DND-41 (cell line): Measurements from ENCODE around the gene OPN5.

Source experiments
- EZH2 ChIP-seq: IDR thresholded peaks from 3 replicates; pipeline ENCODE4 v1.6.1; 2012; ENCODE audit warnings: borderline replicate concordance, low read depth, mild to moderate bottlenecking, moderate library complexity, low read length, inconsistent platforms; ENCODE audit not compliant: severe bottlenecking
- TF ChIP-seq, protein P1 (sequence below): IDR thresholded peaks from 2 replicates; pipeline ENCODE4 v1.5.1; 2012; ENCODE audit warnings: borderline replicate concordance, low read length, moderate library complexity, mild to moderate bottlenecking; ENCODE audit not compliant: poor library complexity, severe bottlenecking; ENCODE audit errors: extremely low read depth

DNA sequence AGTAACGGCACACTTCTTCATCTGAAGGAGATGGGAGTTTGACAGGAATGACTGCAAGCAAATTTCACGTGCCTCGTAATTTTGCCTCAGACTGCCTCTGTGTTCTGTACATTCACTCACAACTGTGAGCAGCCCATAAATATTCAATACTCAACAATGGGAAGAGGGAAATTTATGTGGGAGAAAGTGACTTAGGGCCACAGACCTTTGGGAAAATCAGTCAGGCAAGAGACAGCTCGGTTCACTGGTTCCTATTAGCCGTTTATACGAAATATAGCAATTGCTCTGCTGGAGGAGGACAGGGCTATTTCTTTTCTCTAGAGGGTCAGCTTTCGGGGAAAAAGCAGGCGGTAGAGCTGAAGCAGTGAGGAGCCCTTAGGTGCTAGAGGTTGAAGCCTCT, 28.0 kb downstream of the OPN5 start:
- TF ChIP-seq, protein P1, sequence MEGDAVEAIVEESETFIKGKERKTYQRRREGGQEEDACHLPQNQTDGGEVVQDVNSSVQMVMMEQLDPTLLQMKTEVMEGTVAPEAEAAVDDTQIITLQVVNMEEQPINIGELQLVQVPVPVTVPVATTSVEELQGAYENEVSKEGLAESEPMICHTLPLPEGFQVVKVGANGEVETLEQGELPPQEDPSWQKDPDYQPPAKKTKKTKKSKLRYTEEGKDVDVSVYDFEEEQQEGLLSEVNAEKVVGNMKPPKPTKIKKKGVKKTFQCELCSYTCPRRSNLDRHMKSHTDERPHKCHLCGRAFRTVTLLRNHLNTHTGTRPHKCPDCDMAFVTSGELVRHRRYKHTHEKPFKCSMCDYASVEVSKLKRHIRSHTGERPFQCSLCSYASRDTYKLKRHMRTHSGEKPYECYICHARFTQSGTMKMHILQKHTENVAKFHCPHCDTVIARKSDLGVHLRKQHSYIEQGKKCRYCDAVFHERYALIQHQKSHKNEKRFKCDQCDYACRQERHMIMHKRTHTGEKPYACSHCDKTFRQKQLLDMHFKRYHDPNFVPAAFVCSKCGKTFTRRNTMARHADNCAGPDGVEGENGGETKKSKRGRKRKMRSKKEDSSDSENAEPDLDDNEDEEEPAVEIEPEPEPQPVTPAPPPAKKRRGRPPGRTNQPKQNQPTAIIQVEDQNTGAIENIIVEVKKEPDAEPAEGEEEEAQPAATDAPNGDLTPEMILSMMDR: no peak
- TF ChIP-seq EZH2: no peak
